HCT116 (cell line): ENCODE results near the gene LYPD3. TPM values are rescaled to one million over a fixed set of nuclear protein-coding genes. Genes with fewer than 3 reads are reported as not detected.

ENCODE experiments used
- ATAC-seq: fragments of 200-7000 bp; cut with Tn5 transposase; 2 replicates; pipeline ENCODE4 v1.9.1; 2020; ENCODE audit warnings: mild to moderate bottlenecking, moderate library complexity
- BruUV-seq: library from RNA; stranded (reverse); fragments of 400-500 nt; replicated peaks from 2 replicates; lab custom pipeline; 2021; lab: Mats Ljungman, UMichigan
- CTCF ChIA-PET: fragments of 300-600 bp; sonication (Branson Sonifier 250); formaldehyde crosslinking; loops from one replicate; lab custom pipeline; 2021; ENCODE audit warnings: antibody characterized with exemption; lab: Charles Lee
- POLR2A ChIA-PET: fragments of 300-600, 350-600 bp; sonication (Branson Sonifier 250); formaldehyde crosslinking; loops from one replicate; lab custom pipeline; 2021; ENCODE audit warnings: antibody characterized with exemption; lab: Charles Lee
- RAD21 ChIA-PET, 2 experiments: fragments of 300-600 bp; sonication (Branson Sonifier 250); formaldehyde crosslinking; loops; one replicate each; lab custom pipeline; 2023; ENCODE audit warnings: low total read pairs in 2 of 2; ENCODE audit not compliant: uncharacterized antibody in 2 of 2, unreplicated experiment in 2 of 2, low non-redundant PET in 1 of 2; lab: Charles Lee
- DNase-seq: peaks from one replicate; pipeline ENCODE4 v3.0.0-alpha.2; 2010; ENCODE audit warnings: low read depth, low spot score
- H2AFZ ChIP-seq: fragments of 200-600 bp; shearing (Covaris generic), sonication (generic); 2 replicates; pipeline ENCODE4 v1.6.1; 2017; ENCODE audit warnings: low read depth, mixed run types, mixed read lengths, antibody characterized with exemption, low read length; ENCODE audit not compliant: poor library complexity, severe bottlenecking
- H3K27ac ChIP-seq: 2 replicates; pipeline ENCODE4 v1.5.1; 2012; ENCODE audit warnings: low read depth, low read length
- H3K27me3 ChIP-seq: fragments of 200-600 bp; sonication (generic); 2 replicates; pipeline ENCODE4 v1.6.1; 2016; ENCODE audit warnings: mixed run types, low read length, mixed read lengths; ENCODE audit not compliant: insufficient read depth
- H3K36me3 ChIP-seq, 2 experiments: fragments of 200-500 bp in 1 of 2; fragments of 200-600 bp in 1 of 2; sonication (Bioruptor generic) in 1 of 2; sonication (generic) in 1 of 2; 2 replicates each; pipeline versions ENCODE4 v1.5.1 to v1.6.1; 2014 to 2016; ENCODE audit warnings: low read length in 2 of 2, inconsistent platforms in 1 of 2, mixed read lengths in 1 of 2, mixed run types in 1 of 2; ENCODE audit not compliant: insufficient read depth in 2 of 2, control insufficient read depth in 1 of 2
- H3K4me1 ChIP-seq, 2 experiments: fragments of 200-600 bp in 1 of 2; sonication (generic) in 1 of 2; 2 replicates each; pipeline versions ENCODE4 v1.5.1 to v1.6.1; 2012 to 2017; ENCODE audit warnings: low read length in 2 of 2, inconsistent platforms in 1 of 2, mild to moderate bottlenecking in 1 of 2, mixed read lengths in 1 of 2, mixed run types in 1 of 2, moderate library complexity in 1 of 2; ENCODE audit not compliant: insufficient read depth in 2 of 2, control insufficient read depth in 1 of 2
- H3K4me2 ChIP-seq: fragments of 200-600 bp; sonication (generic); 2 replicates; pipeline ENCODE4 v1.6.1; 2017; ENCODE audit warnings: mixed run types, low read length, mixed read lengths
- H3K4me3 ChIP-seq, 2 experiments: fragments of 200-600 bp in 1 of 2; sonication (generic) in 1 of 2; replicated peaks in 1 of 2; 2 replicates each; pipeline ENCODE4 v1.5.1; 2011 to 2016; ENCODE audit warnings: low read length in 2 of 2, control low read depth in 1 of 2, low read depth in 1 of 2, mild to moderate bottlenecking in 1 of 2, mixed read lengths in 1 of 2, mixed run types in 1 of 2
- H3K79me2 ChIP-seq: fragments of 200-600 bp; sonication (generic); 2 replicates; pipeline ENCODE4 v1.6.1; 2017; ENCODE audit warnings: mild to moderate bottlenecking, mixed run types, low read length, moderate library complexity, mixed read lengths; ENCODE audit not compliant: insufficient read depth
- H3K9ac ChIP-seq: fragments of 200-600 bp; sonication (generic); 2 replicates; pipeline ENCODE4 v1.6.1; 2016; ENCODE audit warnings: low read length, mixed read lengths
- H3K9me2 ChIP-seq: fragments of 200-600 bp; sonication (generic), shearing (Covaris generic); 2 replicates; pipeline ENCODE4 v1.6.1; 2017; ENCODE audit warnings: mixed run types, mild to moderate bottlenecking, moderate library complexity; ENCODE audit not compliant: insufficient read depth
- H3K9me3 ChIP-seq, 2 experiments: fragments of 200-500 bp in 1 of 2; fragments of 200-600 bp in 1 of 2; sonication (Bioruptor generic) in 1 of 2; sonication (generic) in 1 of 2; 2 replicates each; pipeline ENCODE4 v1.6.1; 2014 to 2017; ENCODE audit warnings: low read length in 2 of 2, mixed read lengths in 2 of 2, inconsistent platforms in 1 of 2, low read depth in 1 of 2, mild to moderate bottlenecking in 1 of 2, mixed run types in 1 of 2, moderate library complexity in 1 of 2; ENCODE audit not compliant: control insufficient read depth in 1 of 2, insufficient read depth in 1 of 2
- H4K20me1 ChIP-seq: fragments of 200-600 bp; sonication (generic), shearing (Covaris generic); 2 replicates; pipeline ENCODE4 v1.6.1; 2017; ENCODE audit warnings: mixed run types, mild to moderate bottlenecking, moderate library complexity; ENCODE audit not compliant: insufficient read depth
- CEBPB ChIP-seq: IDR thresholded peaks from 2 replicates; pipeline ENCODE4 v1.6.1; 2012; ENCODE audit warnings: low read depth
- EGR1 ChIP-seq: IDR thresholded peaks from 2 replicates; pipeline ENCODE4 v1.6.1; 2012; ENCODE audit warnings: low read depth
- ELF1 ChIP-seq: IDR thresholded peaks from 2 replicates; pipeline ENCODE4 v1.6.1; 2012; ENCODE audit warnings: low read depth, borderline replicate concordance
- EZH2 ChIP-seq: fragments of 200-600 bp; sonication (generic); IDR thresholded peaks from 2 replicates; pipeline ENCODE4 v1.6.1; 2017; ENCODE audit warnings: antibody characterized with exemption, mixed run types
- FOSL1 ChIP-seq: IDR thresholded peaks from 2 replicates; pipeline ENCODE4 v1.6.1; 2012; ENCODE audit warnings: low read depth
- JUND ChIP-seq: IDR thresholded peaks from 2 replicates; pipeline ENCODE4 v1.6.1; 2012
- POLR2A ChIP-seq: IDR thresholded peaks from 2 replicates; pipeline ENCODE4 v1.7.0; 2011; ENCODE audit warnings: borderline replicate concordance; ENCODE audit not compliant: insufficient read depth, insufficient read length; ENCODE audit errors: extremely low read depth
- POLR2AphosphoS5 ChIP-seq: IDR thresholded peaks from 2 replicates; pipeline ENCODE4 v1.6.1; 2011; ENCODE audit warnings: mild to moderate bottlenecking, low read depth, low read length, moderate library complexity
- REST ChIP-seq: IDR thresholded peaks from 2 replicates; pipeline ENCODE4 v1.6.1; 2012; ENCODE audit warnings: low read depth
- SP1 ChIP-seq: IDR thresholded peaks from 2 replicates; pipeline ENCODE4 v1.6.1; 2012; ENCODE audit warnings: low read depth
- TCF7L2 ChIP-seq: IDR thresholded peaks from 2 replicates; pipeline ENCODE4 v1.7.0; 2011; ENCODE audit warnings: borderline replicate concordance, inconsistent platforms; ENCODE audit not compliant: insufficient read depth, insufficient read length; ENCODE audit errors: extremely low read depth
- ZNF274 ChIP-seq: fragments of 200-500 bp; sonication (Bioruptor generic); IDR thresholded peaks from 2 replicates; pipeline ENCODE4 v1.6.1; 2014; ENCODE audit warnings: mild to moderate bottlenecking, low read depth, low read length, inconsistent platforms
- intact Hi-C: fragments of 100-400 bp; cut with micrococcal nuclease; formaldehyde crosslinking; loops from 2 replicates; pipeline ENCODE4 v1.10.0; 2022
- total RNA-seq: library from RNA; stranded (reverse); gene quantifications from one replicate; pipeline ENCODE4 v1.2.1, GENCODE V29; 2021; ENCODE audit not compliant: unreplicated experiment

The LYPD3 gene
- total RNA-seq, 1 experiment from 2014 or later = 3.6 TPM

- TF ChIP-seq CEBPB (no peak), ELF1 (no peak), SP1 (no peak), JUND (no peak), FOSL1 (no peak), EGR1 (no peak), EZH2 (no peak), POLR2AphosphoS5 (no peak), ZNF274 (no peak)
These were observed 14.7 kb upstream of the LYPD3 start (continued) for GRCh38 chr19:43479961-43480561.

DNA sequence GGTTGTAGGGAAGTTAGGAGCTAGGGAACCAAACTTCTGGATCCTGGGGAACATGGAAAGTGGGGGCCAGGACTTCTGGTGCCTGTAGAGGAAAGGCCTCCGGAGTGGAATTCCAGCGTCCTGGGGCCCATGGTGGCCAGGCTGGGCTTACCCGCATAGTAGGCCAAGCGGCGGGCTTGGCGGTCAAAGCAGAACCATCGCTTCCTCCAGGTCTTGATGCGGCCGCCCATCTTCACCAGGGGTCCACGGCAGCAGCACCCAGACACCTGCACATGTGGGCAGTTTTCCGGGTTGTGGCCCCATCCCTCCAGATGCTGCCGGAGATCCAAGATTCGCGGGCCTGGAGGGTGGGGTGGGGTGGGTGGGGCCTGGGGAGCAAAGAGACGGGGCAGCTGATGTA, 13.8 kb upstream of the LYPD3 start:
- no peak for TF ChIP-seq REST
- TF ChIP-seq TCF7L2 = no peak
- no peak for TF ChIP-seq SP1
- no peak for TF ChIP-seq JUND
- TF ChIP-seq POLR2A = no peak

More for the DNA sequence above, 13.8 kb upstream of the LYPD3 start:
- Histone ChIP-seq H4K20me1 (no peaks in the 10 kb centered on the region), H3K27me3 (no peaks in the 10 kb centered on the region), H3K79me2 (no peaks in the 10 kb centered on the region), H2AFZ (no peak overlapping the region), H3K4me2 (no peak overlapping the region), H3K9me3 (no peaks in the 10 kb centered on the region), H3K9me2 (no peaks in the 10 kb centered on the region), H3K36me3 (no peaks in the 10 kb centered on the region), H3K4me3 (no peak overlapping the region), H3K4me1 (peaks cover 11 to 25% of the 10 kb centered on the region in 2 experiments), H3K27ac (no peak overlapping the region), H3K9ac (no peak overlapping the region)
- POLR2A ChIA-PET = no interaction called here
- CTCF ChIA-PET = no interaction called here
- no peak for DNase-seq
- RAD21 ChIA-PET = no interaction called here
- intact Hi-C loops = no loop called here
- BruUV-seq = no TSS peak
- ATAC-seq = no peak
